Amniotic epithelial cell (primary cell): ENCODE results near the gene C3orf52.

Source experiments
- DNase-seq: peaks from one replicate; pipeline ENCODE4 v3.0.0-alpha.2; 2010; ENCODE audit warnings: low read depth

Gene C3orf52

GRCh38 chr3:112086875-112087524, 811 bp downstream of the C3orf52 start:
- DNase-seq, result peak; percentile 54

- no peak for DNase-seq
Measured at GRCh38 chr3:112087746-112088145, 1.6 kb downstream of the C3orf52 start.

DNA sequence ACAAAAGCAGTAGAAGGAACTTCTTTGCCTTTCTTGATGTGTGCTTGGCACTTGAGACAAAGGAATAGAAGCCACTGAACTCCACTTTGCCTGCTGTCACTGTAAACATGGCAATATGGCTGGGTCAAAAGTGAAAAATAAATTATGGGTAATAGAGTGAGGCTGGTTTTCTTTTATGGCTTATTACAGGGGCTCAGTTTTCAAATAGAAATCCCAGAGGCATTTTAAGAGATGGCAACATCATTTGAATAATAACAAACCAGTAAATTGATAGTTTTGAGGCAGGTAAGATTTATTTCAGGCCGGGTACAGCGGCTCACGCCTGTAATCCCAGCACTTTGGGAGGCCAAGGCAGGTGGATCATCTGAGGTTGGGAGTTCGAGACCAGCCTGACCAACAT, 2.8 kb downstream of the C3orf52 start:
- no peak for DNase-seq

- no peak for DNase-seq
Measured at GRCh38 chr3:112089956-112090886, 4.0 kb downstream of the C3orf52 start.

GRCh38 chr3:112090887-112091586, 4.8 kb downstream of the C3orf52 start:
- DNase-seq, result no peak

- no peak for DNase-seq
Measured at GRCh38 chr3:112092496-112093179, 6.4 kb downstream of the C3orf52 start.

- peak; percentile 63 for DNase-seq
Measured at GRCh38 chr3:112093180-112093522, 7.0 kb downstream of the C3orf52 start.

DNA sequence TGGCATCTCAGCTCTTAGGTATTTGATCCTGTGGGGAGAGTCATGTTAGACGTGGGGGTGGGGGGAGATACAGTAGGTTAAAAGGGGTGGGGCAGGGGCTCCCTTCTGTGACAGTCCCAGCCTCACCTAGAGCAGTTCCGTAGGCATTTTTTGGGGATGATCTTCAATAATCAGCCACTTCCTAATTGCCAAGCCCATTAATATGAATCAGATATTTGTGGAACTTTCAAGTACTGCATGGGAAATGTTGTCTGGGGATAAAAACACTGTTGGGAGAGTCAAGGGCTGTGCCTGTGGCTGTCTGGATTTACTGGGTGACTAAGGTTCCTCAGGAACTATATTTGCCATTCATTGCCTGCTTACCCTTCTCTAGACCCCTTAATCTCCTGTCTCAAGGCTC, 9.5 kb downstream of the C3orf52 start:
- DNase-seq, result no peak

GRCh38 chr3:112096176-112096575, 10.0 kb downstream of the C3orf52 start:
- peak; percentile 97 for DNase-seq

DNA sequence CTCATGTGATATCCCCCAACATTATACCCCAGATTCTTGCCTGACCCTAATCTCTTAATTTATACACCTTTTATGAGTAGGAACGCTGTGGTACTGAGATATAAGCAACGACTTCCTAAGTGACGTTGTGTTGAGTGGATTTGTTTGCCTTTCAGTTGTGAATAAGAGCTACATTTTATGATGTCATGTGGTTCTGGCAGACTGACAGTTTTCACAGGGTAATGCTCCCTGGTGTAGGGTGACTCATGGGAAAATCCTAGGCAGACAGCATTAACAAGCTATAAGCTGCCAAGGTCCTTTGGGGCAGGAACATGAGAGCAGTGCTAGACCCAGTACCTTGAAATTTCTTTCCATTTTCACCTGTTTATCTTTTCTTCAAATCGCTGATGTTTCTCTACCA, 11.2 kb downstream of the C3orf52 start:
- DNase-seq, result peak; percentile 99

GRCh38 chr3:112101916-112102315, 15.7 kb downstream of the C3orf52 start:
- peak; percentile 59 for DNase-seq

DNA sequence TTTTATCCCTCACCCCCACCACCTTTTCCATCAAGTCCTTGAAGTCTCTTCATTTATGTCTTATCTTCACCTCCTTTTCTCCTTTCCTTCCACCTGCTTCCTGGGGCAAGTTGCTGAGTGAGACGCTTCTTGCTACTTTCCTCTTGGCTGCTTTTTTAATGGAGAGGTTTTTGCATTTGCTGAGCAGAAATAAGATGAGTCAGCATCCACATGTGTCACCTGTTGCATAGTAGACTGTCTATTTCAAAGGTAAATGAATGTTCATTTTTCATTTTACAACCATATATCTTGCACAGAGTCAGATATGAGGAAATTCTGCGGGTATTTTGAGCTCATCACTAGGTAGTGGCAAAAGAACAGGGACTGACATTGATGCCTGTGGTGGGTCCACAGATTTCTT, 18.6 kb downstream of the C3orf52 start:
- no peak for DNase-seq

DNA sequence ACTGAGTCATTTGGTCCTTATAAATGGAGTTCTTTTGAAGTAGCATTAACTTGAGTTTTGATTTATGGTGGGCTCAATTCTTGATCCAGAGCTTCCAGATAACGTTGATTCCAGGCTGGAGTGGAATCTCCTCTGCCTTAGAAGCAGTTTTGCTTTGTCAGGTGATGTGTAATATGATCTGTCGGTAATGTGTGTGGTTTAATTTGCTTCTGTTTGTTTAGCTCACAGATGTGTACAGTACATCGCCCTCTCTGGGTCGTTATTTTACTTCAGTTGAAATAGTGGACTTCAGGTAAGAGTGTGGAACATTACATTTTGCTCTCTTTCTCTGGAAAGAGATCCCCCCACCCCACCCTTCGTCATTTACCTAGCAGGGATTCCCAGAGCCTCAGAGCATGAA, 23.1 kb downstream of the C3orf52 start:
- DNase-seq, result peak; percentile 32

- DNase-seq, result peak; percentile 73
Measured at GRCh38 chr3:112111785-112112402, 25.7 kb downstream of the C3orf52 start.

DNA sequence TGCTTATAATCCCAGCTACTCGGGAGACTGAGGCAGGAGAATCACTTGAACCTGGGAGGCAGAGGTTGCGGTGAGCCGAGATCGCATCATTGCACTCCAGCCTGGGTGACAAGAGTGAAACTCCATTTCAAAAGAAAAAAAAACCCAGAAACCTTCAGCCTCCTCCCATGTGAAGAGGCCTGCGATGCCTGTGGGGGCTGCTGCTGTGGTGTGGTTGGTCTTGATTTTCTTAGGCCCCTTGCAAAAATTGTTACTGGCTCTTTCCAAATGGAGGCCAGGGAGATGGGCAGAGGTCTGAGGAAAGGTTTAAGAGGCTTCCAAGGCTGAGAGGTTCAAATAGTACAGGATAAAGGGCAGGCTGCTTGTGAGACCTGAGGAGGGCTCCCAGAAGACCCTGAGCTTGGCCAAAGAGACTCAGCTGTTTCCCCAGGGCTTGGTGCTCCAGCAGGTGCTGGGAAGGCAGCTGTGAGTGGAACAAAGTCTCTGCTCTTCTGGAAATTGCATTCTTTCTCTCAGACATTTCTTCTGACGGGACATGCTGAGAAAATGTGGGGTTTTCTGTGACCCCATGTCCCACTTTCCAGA, 28.5 kb downstream of the C3orf52 start:
- DNase-seq, result no peak

GRCh38 chr3:112115161-112115739, 29.1 kb downstream of the C3orf52 start:
- peak; percentile 44 for DNase-seq

- no peak for DNase-seq
Measured at GRCh38 chr3:112115806-112116383, 29.7 kb downstream of the C3orf52 start.

DNA sequence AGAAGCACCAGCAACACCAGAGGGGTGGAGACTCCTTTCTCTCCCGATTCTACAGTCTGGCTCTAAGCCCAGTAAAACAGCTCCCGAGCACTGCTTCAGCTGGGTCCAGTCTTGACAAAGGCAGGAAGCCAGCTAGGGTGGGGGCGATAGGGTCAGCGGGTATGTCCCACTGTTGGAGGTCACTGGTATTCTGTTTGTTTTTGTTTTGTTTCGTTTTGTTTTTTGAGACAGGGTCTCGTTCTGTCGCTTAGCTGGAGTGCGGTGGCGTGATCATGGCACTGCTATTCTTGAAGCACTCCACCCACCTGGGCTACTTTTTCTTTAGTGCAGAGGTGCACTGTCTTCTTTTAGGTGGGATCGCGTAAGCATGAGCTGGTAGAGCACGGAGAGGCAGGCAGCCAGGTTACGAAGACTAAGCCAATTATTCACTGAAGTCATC, 30.6 kb downstream of the C3orf52 start:
- no peak for DNase-seq

DNA sequence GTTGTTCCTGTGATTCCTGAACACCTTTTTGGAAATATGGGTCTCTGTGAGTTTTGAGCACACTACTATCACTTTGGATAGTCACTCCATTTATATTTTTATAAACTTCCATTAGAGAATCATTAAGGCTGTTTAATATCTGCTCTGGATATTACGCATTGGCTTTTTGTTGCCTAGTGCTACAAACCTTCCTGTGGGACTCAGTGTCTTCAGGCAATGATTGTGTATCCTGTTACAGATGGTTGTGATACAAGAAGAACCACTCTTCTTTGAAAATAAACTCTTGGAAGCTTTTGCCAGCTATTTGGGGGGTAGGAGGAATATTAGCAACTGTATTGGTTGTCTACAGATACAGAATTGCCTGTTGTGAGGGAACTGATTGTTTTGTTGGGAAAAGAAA, 31.2 kb downstream of the C3orf52 start:
- no peak for DNase-seq

GRCh38 chr3:112117841-112118571, 31.8 kb downstream of the C3orf52 start:
- DNase-seq, result no peak
